ENCODE results near the gene DNAJB7.
"Not testable (repeated sequence)": the region's sequence is repeated elsewhere in the genome, so short reads cannot be mapped to it uniquely, and the experiment has no call there.

DNAJB7 gene

DNA sequence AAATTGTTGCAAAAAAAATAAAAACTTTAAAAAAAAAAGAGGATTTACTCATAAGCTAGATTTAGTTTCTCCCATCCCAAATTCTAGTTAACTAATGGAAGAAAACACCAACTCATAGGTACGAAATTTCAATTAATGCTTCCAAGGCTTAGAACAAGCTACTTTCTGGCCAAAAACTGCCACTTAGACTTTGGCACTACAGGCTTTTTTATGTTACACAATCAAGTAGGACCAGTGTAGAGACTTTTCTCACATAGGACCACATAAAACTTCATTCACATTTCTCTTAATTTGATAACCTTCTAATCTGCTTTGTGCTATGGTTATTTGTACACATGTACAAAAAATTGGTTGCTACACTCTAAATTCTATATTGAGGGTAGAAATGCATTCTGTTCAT is 8.6 kb downstream of the DNAJB7 start:
- no peak overlapping the region for H3K4me3 ChIP-seq
- peak overlapping the region in 1 of 21 experiments; percentile 44 for H3K27ac ChIP-seq

DNA sequence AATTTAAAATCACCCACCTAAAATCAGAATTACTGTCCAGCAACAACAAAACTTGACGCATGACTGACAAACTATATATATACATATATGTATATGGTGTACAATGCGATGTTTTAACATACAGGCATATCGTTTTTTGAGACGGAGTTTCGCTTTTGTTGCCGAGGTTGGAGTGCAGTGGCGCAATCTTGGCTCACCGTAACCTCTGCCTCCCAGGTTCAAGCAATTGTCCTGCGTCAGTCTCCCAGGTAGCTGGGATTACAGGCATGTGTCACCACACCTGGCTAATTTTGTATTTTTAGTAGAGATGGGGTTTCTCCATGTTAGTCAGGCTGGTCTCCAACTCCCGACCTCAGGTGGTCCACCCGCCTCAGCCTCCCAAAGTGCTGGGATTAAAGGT is 16.1 kb downstream of the DNAJB7 start:
- H3K4me3 ChIP-seq, H3K27ac ChIP-seq: not testable (repeated sequence)

DNA sequence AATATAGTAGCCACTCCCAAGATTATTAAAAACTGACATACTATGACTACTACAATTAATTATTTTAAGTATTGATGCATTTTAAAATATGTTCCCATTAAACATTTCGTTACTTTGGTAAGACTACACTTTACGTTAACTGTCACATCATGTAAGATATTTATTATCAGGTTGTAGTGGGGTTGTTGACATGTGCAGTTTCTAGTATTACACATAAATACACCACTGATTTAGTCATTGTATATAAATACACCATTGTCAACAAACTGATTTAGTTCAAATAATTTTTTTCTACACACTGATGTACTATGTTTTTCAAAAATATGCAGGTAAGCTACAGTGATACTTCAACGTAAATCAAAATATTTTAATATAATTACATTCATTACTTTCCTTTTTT is 17.0 kb downstream of the DNAJB7 start:
- H3K4me3 ChIP-seq, result no peak overlapping the region
- no peak overlapping the region for H3K27ac ChIP-seq

DNA sequence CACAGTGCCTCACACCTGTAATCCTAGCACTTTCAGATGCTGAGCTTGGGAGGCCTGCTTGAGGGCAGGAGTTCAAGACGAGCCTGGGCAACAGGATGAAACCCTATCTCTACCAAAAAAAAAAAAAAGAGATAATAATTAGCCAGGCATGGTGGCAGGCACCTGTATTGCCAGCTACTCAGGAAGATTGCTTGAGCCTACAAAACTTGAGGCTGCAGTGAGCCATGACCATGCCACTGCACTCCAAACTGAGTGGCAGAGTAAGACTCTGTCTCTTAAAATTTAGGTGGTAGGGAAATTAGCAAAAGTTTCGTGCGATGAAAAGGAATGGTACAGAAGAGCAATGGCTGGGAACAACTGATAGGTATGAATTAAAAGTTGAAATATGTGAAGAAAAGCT is 23.4 kb downstream of the DNAJB7 start:
- Histone ChIP-seq H3K27ac (no peak overlapping the region), H3K4me3 (no peak overlapping the region)

DNA sequence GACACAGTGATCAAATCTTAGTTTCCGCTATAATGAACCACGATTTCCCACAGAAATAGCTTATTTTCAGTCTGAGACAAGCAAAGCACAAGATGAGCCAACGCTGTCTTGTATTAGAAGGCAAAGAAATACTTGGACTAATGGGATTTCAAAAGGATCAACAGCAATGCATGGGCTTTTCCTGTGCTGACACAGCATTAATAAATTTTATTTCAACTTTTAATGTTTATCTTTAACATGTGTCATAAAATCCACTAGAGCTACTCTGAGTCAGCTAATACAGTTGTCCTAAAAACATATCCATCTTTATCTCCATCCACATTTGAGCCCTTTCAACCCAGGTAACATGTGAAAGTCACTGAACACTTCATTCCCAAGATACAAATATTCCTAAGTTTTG is 27.3 kb downstream of the DNAJB7 start:
- Histone ChIP-seq H3K4me3 (no peak overlapping the region), H3K27ac (no peak overlapping the region)

DNA sequence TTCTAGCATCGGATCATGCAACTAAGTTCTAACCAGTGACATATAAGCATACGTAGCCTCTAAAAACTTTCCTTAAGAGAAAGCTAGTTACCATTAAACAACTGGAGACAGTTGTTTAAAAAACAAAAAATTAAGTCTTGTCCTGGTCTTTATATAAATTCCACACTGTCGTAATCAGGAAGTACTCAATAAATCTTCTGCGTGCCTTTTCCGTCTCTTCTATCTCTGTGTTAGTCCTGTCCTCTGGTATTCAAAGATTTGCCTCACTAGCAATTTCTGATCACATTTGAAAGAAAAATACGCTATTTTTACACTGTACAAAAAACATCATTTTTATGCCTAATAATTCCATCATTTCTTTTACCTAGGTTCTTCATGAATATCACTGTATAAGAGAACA is 32.8 kb downstream of the DNAJB7 start:
- no peak overlapping the region for H3K4me3 ChIP-seq
- no peak overlapping the region for H3K27ac ChIP-seq

DNA sequence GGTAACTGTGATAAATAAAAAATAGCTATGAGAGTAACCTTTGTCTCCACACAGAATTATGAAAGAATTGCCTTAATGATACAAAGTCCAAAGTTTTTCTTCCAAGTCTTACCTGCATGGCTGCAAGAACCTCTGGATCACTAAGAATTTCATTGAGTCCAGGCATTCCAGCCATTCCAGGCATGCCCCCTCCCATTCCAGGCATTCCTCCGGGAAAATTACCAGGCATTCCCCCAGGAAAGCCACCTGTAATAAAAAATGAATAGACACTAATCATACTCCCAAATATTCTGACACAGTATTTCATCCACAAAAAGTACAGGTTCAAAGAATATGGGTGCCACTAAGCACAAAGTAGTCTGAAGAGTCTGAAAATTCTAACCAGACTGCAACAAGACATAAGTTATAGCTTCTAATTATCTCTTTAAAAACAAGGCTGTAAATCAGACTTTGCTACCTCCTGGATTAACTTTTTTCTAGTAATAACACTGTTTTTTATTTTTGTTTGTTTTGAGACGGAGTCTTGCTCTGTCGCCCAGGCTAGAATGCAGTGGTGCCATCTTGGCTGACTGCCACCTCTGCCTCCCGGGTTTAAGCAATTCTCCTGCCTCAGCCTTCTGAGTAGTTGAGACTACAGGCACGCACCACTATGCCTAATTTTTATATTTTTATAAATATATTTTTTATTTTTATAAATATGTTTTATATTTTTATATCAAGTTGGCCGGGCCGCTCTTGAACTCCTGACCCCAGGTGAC is 34.8 kb downstream of the DNAJB7 start:
- Histone ChIP-seq H3K27ac (no peak overlapping the region), H3K4me3 (no peak overlapping the region)

DNA sequence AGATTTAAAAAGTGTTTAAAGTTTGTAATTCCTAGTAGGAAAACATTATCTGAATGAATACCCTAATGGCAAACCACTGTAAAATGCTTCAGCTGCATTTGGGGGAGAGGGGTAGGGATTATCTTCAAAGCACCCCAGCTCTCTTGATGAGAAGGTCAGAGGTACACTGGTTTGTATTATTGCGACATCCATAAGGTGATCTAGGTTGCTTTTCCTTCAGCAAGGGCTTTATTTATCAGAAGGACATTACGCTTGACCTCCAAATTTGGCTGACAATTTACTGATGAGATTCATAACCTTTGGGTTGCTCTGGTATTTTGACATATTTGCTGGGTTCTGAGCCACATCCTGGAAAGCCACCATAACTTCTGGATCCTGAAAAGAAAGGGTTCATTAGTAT is 35.6 kb downstream of the DNAJB7 start:
- H3K4me3 ChIP-seq, result not testable (repeated sequence)

DNA sequence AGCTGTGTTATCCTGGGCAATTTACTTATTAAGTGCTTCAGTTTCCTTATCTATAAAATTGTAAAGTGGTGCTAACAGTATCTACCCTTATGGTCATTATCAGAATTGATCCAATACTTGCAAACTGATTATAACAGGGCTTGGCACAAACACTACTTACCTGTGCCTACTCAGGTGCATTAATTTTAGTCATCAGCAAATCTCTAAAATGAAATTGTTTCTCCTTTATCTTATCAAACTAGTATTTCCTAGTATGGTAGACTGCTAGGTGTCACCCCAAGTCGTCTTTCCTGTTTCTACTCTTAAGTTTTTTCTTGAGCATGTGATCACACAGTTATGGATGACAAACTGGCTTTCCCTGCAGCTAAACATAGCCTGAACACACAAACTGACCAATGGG is 38.5 kb downstream of the DNAJB7 start:
- Histone ChIP-seq H3K27ac (no peak overlapping the region), H3K4me3 (no peak overlapping the region)

More for the DNA sequence above, 35.6 kb downstream of the DNAJB7 start:
- not testable (repeated sequence) for H3K27ac ChIP-seq

DNA sequence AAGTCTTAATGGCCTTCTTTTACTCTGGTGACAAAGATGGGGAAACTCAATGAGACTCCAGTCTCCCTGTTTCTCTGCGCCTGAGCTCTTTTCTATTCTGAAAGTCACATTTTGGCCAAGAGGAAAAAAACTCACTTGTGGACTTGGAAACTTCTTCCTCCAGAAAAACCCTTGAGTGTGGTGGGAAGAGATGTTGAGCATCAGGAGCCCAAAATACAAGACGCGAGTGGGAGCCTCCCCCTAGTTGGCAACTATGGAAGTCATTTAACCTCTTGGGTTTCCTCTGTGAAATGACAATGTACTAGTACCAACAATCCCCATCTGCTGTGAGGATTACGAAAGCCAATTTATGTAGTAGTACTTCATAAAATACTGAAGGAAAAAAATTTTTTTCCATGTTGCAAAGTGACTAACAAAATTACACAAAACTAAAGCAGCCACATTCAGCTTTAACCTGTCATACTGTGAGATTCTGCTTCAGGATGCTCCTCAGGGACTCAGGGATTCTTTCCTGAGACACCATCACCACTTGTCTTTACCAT is 42.2 kb downstream of the DNAJB7 start:
- H3K27ac ChIP-seq, result peak overlapping the region in 18 of 21 experiments; percentile 37 to 90 (median 82)
- H3K4me3 ChIP-seq, result peak overlapping the region; percentile 59 to 96 (median 81)

DNA sequence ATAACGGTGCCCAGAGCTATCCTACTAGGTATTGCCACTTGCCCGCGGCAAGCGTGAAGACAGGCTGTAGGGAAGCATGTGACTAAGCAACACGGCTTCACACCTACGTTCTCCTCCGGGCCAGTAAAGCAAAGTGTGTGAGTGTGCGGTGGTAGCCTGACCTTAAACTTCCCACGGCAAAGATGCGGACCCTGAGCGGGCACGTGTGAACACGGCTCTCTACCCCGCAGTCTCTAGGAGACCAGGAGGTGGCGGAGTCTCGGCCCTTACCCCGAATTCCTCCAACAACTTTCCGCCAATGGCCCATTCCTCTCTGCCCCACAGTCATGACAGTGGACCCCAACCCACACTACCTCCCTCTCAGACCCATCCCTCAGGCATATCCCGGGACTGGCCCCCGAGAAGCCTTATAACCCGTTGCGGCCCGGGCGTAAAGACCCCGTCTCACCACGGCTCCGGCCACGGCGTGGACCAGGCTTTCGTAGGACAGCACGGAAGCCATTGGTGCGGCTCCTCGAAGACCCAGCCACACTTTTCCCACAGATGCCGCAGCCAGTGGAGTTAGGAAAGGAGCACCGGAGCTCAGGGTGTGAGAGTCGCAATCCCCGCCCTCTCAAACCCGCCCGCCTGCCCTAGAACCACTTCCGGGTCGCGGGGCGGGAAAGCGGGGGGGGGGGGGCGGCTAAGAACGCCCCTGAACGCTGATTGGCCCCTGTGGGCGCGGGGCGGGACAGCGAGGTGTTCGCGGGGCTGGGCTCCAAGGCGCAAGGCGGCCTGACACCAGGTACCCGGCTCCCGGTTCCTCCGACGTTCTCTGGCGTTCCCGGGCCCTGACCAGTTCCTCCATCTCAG is 42.9 kb downstream of the DNAJB7 start, which contains the start of gene SLC25A17:
Gene SLC25A17 (minus strand): TSS at position 600 of the 852 bp plus-strand sequence. CDS start 98 bp downstream, at position 502.
- H3K27ac ChIP-seq, result peak within 1 kb of the TSS in 20 of 21 experiments; percentile 51 to 90 (median 82)
- peak within 1 kb of the TSS; percentile 59 to 96 (median 81) for H3K4me3 ChIP-seq

DNA sequence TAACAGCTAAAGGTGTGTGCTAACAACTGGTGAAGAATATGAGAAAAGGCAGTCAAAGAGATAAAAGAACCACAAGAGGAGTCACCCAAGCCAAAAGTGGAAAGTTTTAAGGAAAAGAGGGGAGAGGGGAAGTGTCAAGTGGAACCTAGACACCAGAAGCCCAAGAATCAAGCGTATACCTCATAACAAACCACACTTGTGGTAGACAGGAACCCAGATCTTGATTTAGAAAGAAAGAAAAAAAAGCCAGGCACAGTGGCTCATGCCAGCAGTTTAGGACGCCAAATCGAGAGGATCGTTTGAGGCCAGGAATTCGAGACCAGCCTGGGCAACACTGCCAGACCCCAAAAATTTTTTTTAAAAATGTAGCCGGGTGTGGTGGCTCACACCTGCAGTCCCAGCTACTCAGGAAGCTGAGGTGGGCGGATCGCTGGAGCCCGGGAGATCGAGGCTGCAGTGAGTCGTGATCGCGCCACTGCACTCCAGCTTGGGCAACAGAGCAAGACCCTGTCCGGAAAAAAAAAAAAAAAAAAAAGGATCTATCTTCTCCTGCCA is 43.6 kb downstream of the DNAJB7 start:
- Histone ChIP-seq H3K4me3 (peak overlapping the region; percentile 59 to 96 (median 81)), H3K27ac (peak overlapping the region in 10 of 21 experiments; percentile 51 to 90 (median 81))

DNA sequence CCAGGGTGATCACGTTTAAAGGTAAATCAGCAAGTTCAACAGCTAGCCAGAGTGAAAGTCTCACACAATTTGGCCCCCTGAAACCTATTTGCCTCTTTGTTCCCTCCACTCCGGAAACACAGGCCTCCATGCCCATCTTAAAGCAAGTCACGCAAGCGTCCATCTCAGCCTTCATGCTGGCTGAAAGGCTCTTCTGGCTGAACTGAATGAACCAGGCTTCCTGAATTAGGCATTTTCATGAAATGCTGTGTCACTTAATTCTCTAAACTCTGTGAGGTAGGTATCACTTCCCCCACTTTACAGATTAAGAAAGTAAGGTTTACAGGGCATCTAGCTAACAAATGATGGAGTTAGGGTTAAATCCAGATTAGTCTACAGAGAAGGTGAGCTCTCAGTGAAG is 44.2 kb downstream of the DNAJB7 start:
- Histone ChIP-seq H3K27ac (peak overlapping the region in 1 of 21 experiments; percentile 83), H3K4me3 (no peak overlapping the region)

DNA sequence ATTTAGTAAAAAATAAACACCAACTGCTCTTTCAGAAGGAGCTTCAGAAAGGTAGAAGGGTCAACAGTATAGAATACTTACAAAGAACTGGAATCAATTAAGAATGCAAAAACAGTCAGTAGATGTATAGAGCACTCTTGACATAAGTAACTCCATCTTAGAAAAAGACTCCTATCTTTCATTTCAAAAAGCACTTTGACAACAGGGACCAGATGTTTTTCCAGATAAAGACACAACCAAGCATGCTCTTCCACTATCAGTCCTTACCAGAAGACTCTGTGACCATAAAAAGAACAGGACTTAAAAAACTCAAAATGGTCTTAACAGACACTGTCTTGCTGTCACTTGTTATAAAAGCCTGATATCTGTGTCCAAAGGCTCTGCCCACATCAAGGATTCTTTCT is 48.0 kb downstream of the DNAJB7 start:
- no peak overlapping the region for H3K4me3 ChIP-seq
- no peak overlapping the region for H3K27ac ChIP-seq

Data from skin epidermis (tissue), 12 donors.